DOHH2 (cell line): ENCODE measurements around the gene DUSP28.
A peak's percentile ranks its signal among the peaks of the same experiment; 100 is the strongest.

Experiments
- H3F3A ChIP-seq: fragments of 200-600 bp; sonication (generic), shearing (Covaris generic); 2 replicates; pipeline ENCODE4 v1.6.0; 2016; ENCODE audit warnings: antibody characterized with exemption, mild to moderate bottlenecking; ENCODE audit not compliant: control insufficient read depth, insufficient read depth
- H3K27ac ChIP-seq: fragments of 200-600 bp; sonication (generic); 2 replicates; pipeline ENCODE4 v1.5.1; 2014; ENCODE audit warnings: low read depth, mild to moderate bottlenecking, low read length, moderate library complexity
- H3K27me3 ChIP-seq: fragments of 200-600 bp; sonication (generic); 2 replicates; pipeline ENCODE4 v1.6.1; 2014; ENCODE audit warnings: mild to moderate bottlenecking, low read length, mixed read lengths; ENCODE audit not compliant: control insufficient read depth
- H3K36me3 ChIP-seq: fragments of 200-600 bp; sonication (generic); 2 replicates; pipeline ENCODE4 v1.6.1; 2014; ENCODE audit warnings: mild to moderate bottlenecking, low read length, moderate library complexity, mixed read lengths; ENCODE audit not compliant: control insufficient read depth
- H3K4me1 ChIP-seq: fragments of 200-600 bp; sonication (generic); 2 replicates; pipeline ENCODE4 v1.6.1; 2014; ENCODE audit warnings: mild to moderate bottlenecking, low read length, mixed read lengths; ENCODE audit not compliant: control insufficient read depth
- H3K4me2 ChIP-seq: fragments of 200-600 bp; sonication (generic); 2 replicates; pipeline ENCODE4 v1.6.0; 2014; ENCODE audit warnings: mild to moderate bottlenecking, low read length, moderate library complexity
- H3K4me3 ChIP-seq: fragments of 200-600 bp; sonication (generic); 2 replicates; pipeline ENCODE4 v1.5.1; 2014; ENCODE audit warnings: mild to moderate bottlenecking, low read length, mixed read lengths
- H3K79me2 ChIP-seq: fragments of 200-600 bp; sonication (generic); 2 replicates; pipeline ENCODE4 v1.6.1; 2014; ENCODE audit warnings: mild to moderate bottlenecking, low read length, mixed read lengths; ENCODE audit not compliant: control insufficient read depth
- H3K9me2 ChIP-seq: fragments of 200-600 bp; sonication (generic); replicated peaks from 2 replicates; pipeline ENCODE4 v1.6.1; 2014; ENCODE audit warnings: mild to moderate bottlenecking, low read length, mixed read lengths; ENCODE audit not compliant: control insufficient read depth
- H3K9me3 ChIP-seq: fragments of 200-600 bp; sonication (generic); 2 replicates; pipeline ENCODE4 v1.6.1; 2014; ENCODE audit warnings: antibody characterized with exemption, low read length, mixed read lengths; ENCODE audit not compliant: control insufficient read depth, insufficient read depth
- H4K20me1 ChIP-seq: fragments of 200-600 bp; sonication (generic); 2 replicates; pipeline ENCODE4 v1.6.0; 2014; ENCODE audit warnings: low read depth, mild to moderate bottlenecking, antibody characterized with exemption, low read length, moderate library complexity; ENCODE audit not compliant: control insufficient read depth, insufficient read depth
- EZH2phosphoT487 ChIP-seq: fragments of 200-600 bp; sonication (generic); IDR thresholded peaks from 2 replicates; pipeline ENCODE4 v1.6.1; 2017; ENCODE audit warnings: borderline replicate concordance, mild to moderate bottlenecking, antibody characterized with exemption, low read length, moderate library complexity, mixed read lengths
- TF ChIP-seq, protein P1 (sequence below): fragments of 200-600 bp; sonication (generic); IDR thresholded peaks from one replicate; pipeline ENCODE4 v1.5.1; 2014; ENCODE audit warnings: antibody characterized with exemption, mild to moderate bottlenecking, low read depth, low read length; ENCODE audit not compliant: poor library complexity, severe bottlenecking

The DUSP28 gene

GRCh38 chr2:240583774-240584173 lies 23.6 kb downstream of the DUSP28 start:
- Histone ChIP-seq H3K4me2 (peak overlapping the region; percentile 96), H3K27ac (peak overlapping the region; percentile 98)

GRCh38 chr2:240584486-240585031 lies 24.4 kb downstream of the DUSP28 start:
- Histone ChIP-seq H3K27ac (peak overlapping the region; percentile 98), H3K4me3 (peak overlapping the region; percentile 78), H3K9me2 (no peaks in the 10 kb centered on the region), H3K36me3 (peaks cover 43% of the 10 kb centered on the region), H3K4me1 (peaks cover 74% of the 10 kb centered on the region), H4K20me1 (peaks cover 13% of the 10 kb centered on the region), H3K4me2 (peak overlapping the region; percentile 96), H3K9me3 (no peaks in the 10 kb centered on the region), H3F3A (peaks cover 18% of the 10 kb centered on the region), H3K79me2 (peaks cover 85% of the 10 kb centered on the region), H3K27me3 (no peaks in the 10 kb centered on the region)
- TF ChIP-seq, protein P1, sequence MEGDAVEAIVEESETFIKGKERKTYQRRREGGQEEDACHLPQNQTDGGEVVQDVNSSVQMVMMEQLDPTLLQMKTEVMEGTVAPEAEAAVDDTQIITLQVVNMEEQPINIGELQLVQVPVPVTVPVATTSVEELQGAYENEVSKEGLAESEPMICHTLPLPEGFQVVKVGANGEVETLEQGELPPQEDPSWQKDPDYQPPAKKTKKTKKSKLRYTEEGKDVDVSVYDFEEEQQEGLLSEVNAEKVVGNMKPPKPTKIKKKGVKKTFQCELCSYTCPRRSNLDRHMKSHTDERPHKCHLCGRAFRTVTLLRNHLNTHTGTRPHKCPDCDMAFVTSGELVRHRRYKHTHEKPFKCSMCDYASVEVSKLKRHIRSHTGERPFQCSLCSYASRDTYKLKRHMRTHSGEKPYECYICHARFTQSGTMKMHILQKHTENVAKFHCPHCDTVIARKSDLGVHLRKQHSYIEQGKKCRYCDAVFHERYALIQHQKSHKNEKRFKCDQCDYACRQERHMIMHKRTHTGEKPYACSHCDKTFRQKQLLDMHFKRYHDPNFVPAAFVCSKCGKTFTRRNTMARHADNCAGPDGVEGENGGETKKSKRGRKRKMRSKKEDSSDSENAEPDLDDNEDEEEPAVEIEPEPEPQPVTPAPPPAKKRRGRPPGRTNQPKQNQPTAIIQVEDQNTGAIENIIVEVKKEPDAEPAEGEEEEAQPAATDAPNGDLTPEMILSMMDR, result no peak
- no peak for TF ChIP-seq EZH2phosphoT487

More at GRCh38 chr2:240583774-240584173, 23.6 kb downstream of the DUSP28 start:
- Histone ChIP-seq H3K9me2 (no peaks in the 10 kb centered on the region), H4K20me1 (peaks cover 13% of the 10 kb centered on the region), H3F3A (peaks cover 18% of the 10 kb centered on the region), H3K9me3 (no peaks in the 10 kb centered on the region), H3K27me3 (no peaks in the 10 kb centered on the region), H3K4me1 (peaks cover 82% of the 10 kb centered on the region), H3K79me2 (peaks cover 85% of the 10 kb centered on the region), H3K36me3 (peaks cover 43% of the 10 kb centered on the region), H3K4me3 (peak overlapping the region; percentile 78)
- no peak for TF ChIP-seq EZH2phosphoT487
- TF ChIP-seq, protein P1, result no peak

DNA sequence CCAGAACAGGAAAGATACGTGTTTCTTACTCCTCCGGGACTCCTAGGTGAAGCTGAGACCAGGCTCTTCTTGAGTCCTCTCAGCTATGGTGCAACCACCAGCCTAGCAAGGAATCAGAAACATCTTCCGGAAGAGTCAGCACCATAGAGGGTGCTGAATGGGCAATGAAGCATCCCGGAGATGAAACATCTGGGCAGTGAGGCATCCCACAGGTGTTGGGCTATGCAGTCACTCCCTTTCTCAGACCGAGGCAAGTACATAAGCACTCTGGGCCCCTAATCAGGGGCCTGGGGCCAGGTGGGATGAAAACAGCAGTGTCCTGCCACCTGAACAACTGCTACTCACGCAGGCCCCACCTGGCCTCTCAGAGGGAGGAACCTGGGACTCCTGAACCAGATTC lies 24.9 kb downstream of the DUSP28 start:
- Histone ChIP-seq H3K79me2 (peaks cover 85% of the 10 kb centered on the region), H3K9me2 (no peaks in the 10 kb centered on the region), H4K20me1 (peaks cover 13% of the 10 kb centered on the region), H3K9me3 (no peaks in the 10 kb centered on the region), H3F3A (peaks cover 18% of the 10 kb centered on the region), H3K4me3 (peak overlapping the region; percentile 78), H3K27me3 (no peaks in the 10 kb centered on the region), H3K36me3 (peaks cover 45% of the 10 kb centered on the region), H3K4me1 (peaks cover 69% of the 10 kb centered on the region), H3K27ac (peak overlapping the region; percentile 98), H3K4me2 (peak overlapping the region; percentile 96)
- TF ChIP-seq EZH2phosphoT487, result no peak
- TF ChIP-seq, protein P1, result no peak
